Central memory CD8-positive, alpha-beta T cell (primary cell): ENCODE data around the gene COL6A5.

Source experiments
- ATAC-seq: fragments of 150-1000 bp; cut with Tn5 transposase; replicated peaks from 2 replicates; pipeline ENCODE4 v1.10.0; 2022; ENCODE audit warnings: mild to moderate bottlenecking, moderate FRiP score, moderate number of reproducible peaks; ENCODE audit not compliant: poor library complexity, severe bottlenecking; ENCODE audit errors: extremely low read depth
- DNase-seq, 2 donors: peaks; one replicate each; pipeline ENCODE4 v3.0.0; 2021; ENCODE audit warnings: low spot score in 2 of 2
- H3K27ac Mint-ChIP-seq: one replicate; pipeline ENCODE4 v1.8.0; 2022; ENCODE audit warnings: low read depth, mild to moderate bottlenecking, moderate library complexity, mixed read lengths
- H3K27me3 Mint-ChIP-seq: one replicate; pipeline ENCODE4 v1.8.0; 2022; ENCODE audit warnings: mixed read lengths
- H3K36me3 Mint-ChIP-seq: one replicate; pipeline ENCODE4 v1.8.0; 2022; ENCODE audit warnings: mild to moderate bottlenecking, moderate library complexity, mixed read lengths; ENCODE audit not compliant: insufficient read depth
- H3K4me1 Mint-ChIP-seq: one replicate; pipeline ENCODE4 v1.8.0; 2022; ENCODE audit warnings: mixed read lengths
- H3K4me3 Mint-ChIP-seq: one replicate; pipeline ENCODE4 v1.8.0; 2022; ENCODE audit warnings: mild to moderate bottlenecking, moderate library complexity, mixed read lengths
- H3K9me3 Mint-ChIP-seq: one replicate; pipeline ENCODE4 v1.8.0; 2022; ENCODE audit warnings: mixed read lengths

COL6A5 gene

DNA sequence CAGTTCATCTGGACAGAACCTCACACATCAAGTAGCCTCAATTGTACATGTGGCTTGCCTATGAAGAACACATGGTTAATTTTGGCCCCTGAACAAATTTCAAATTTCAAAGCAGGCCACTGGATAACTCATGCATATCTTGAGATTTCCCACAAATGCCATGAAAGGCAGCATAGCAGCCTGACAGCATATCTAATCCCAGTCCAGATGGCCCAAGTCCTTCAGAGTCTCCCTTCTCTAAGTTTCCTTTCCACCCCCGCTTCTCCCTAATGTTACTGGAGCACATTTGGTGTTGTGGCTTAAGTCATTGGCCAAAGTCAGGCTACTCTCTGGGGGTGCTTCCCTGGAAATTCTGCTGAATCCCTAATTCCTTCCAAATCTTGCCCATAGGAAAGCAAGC, 117.7 kb downstream of the COL6A5 start:
- Mint-ChIP-seq H3K27ac (no peak overlapping the region), H3K27me3 (peaks cover 23% of the 10 kb centered on the region), H3K4me3 (no peak overlapping the region), H3K9me3 (peaks cover 5% of the 10 kb centered on the region), H3K4me1 (no peaks in the 10 kb centered on the region), H3K36me3 (no peaks in the 10 kb centered on the region)
- no peak for ATAC-seq
- DNase-seq, result no peak

DNA sequence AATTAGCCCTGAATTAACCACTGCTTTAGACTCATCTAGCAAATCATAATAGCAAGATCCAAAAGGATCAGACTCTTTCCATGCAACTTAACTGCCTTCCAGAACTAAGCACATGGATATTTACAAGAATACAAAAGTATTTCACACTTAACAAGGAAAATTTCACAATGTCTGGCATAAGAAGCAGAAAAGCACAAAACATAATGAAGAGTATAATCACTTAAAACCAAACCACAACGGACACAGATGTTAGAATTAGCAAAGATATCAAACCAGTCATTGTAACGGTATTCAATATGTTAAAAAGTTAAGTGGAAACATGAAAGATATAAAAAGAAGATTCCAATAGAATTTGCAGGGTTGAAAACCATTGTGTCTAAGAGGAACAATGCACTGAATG, 120.0 kb downstream of the COL6A5 start:
- Mint-ChIP-seq H3K27ac (no peak overlapping the region), H3K9me3 (peaks cover 5% of the 10 kb centered on the region), H3K27me3 (peaks cover 39% of the 10 kb centered on the region), H3K4me1 (no peaks in the 10 kb centered on the region), H3K4me3 (no peak overlapping the region), H3K36me3 (no peaks in the 10 kb centered on the region)
- DNase-seq, result no peak
- ATAC-seq, result no peak

DNA sequence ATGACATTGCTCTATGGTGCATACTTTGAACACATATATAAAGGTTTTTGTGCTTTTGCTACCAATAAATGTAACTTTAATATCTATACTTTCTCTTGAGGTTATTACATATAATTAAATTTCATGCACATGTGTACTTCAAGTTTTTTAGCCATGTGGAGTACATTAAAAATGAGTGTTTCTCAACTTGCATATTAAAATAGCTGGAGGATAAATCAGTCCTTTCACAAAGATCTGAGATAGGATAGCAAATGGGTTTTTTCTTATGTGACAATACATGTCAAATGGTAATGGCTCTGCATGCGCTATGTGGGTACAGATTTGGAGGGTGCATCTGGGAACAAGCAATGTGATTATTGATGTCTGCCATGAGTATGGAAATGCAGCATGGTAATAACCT, 122.8 kb downstream of the COL6A5 start:
- no peaks in the 10 kb centered on the region for H3K36me3 Mint-ChIP-seq
- peaks cover 58% of the 10 kb centered on the region for H3K27me3 Mint-ChIP-seq
- peaks cover 11% of the 10 kb centered on the region for H3K9me3 Mint-ChIP-seq
- ATAC-seq (no peak), DNase-seq (no peak)
- H3K4me3 Mint-ChIP-seq, result no peak overlapping the region
- H3K4me1 Mint-ChIP-seq, result no peaks in the 10 kb centered on the region
- H3K27ac Mint-ChIP-seq, result no peak overlapping the region

DNA sequence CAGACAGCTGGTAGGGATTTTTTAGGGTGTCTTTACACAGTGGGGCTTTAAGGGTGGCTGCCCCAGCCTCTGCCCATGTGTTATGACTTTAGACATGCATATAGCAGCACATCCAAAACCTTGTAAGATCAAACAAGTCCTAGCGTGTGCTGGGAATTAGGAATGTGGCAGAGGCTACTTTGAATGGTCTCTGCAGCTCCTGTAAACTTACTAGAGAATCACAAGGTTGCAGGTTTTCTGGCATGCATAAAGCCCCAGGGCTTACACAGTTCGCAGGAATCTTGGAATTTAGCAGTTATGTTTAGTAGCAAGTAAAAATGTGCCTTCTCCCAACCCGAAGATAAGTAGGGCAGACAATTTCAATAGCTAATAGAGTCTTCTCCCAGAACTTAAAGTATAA, 124.7 kb downstream of the COL6A5 start:
- no peak for ATAC-seq
- Mint-ChIP-seq H3K27me3 (peaks cover 60% of the 10 kb centered on the region), H3K27ac (no peak overlapping the region), H3K36me3 (no peaks in the 10 kb centered on the region), H3K4me1 (no peaks in the 10 kb centered on the region), H3K9me3 (peaks cover 7% of the 10 kb centered on the region), H3K4me3 (no peak overlapping the region)
- no peak for DNase-seq

DNA sequence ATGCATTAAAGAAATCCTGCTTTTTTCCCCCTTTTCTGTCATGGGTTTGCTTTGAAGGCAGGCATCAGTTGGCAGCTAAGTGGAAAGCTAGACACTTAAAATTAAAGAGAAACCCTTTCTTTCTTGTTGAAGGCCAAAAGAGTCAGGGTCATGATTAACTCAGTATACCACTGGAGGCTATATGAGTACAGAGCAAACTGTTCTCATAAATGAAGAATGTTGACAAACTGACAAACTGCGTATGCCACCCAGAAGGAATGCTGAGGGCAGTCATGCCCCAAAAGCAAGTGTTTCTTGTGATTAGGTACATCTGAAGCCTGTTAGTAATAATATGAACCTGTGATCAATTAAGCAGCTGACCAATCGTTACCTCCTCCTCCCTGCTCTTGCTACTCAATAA, 127.9 kb downstream of the COL6A5 start:
- no peak overlapping the region for H3K27ac Mint-ChIP-seq
- no peaks in the 10 kb centered on the region for H3K36me3 Mint-ChIP-seq
- H3K27me3 Mint-ChIP-seq, result peaks cover 47% of the 10 kb centered on the region
- DNase-seq (no peak), ATAC-seq (no peak)
- no peak overlapping the region for H3K4me3 Mint-ChIP-seq
- peaks cover 6% of the 10 kb centered on the region for H3K9me3 Mint-ChIP-seq
- H3K4me1 Mint-ChIP-seq, result no peaks in the 10 kb centered on the region

DNA sequence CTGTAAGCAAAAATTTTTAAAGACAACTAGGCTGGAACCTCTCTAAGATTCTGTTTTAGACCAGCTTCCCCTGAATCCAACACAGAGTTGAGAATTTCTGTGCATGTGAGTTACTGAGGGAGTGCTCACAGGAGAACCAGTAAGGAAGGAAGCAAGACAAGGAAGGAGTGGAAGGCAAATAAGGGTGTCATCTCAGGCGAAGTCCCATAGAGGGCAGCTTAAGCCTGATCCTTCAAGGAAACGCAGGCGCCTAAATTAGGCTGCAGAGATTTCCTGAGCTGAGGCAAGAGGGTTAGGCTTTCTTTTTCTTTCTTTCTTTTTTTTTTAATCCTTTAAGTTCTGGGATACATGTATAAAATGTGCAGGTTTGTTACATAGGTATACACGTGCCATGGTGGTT, 135.3 kb downstream of the COL6A5 start:
- no peak overlapping the region for H3K27ac Mint-ChIP-seq
- no peaks in the 10 kb centered on the region for H3K4me1 Mint-ChIP-seq
- ATAC-seq (no peak), DNase-seq (no peak)
- peaks cover 6% of the 10 kb centered on the region for H3K9me3 Mint-ChIP-seq
- peaks cover 25% of the 10 kb centered on the region for H3K27me3 Mint-ChIP-seq
- peaks cover 1% of the 10 kb centered on the region for H3K36me3 Mint-ChIP-seq
- no peak overlapping the region for H3K4me3 Mint-ChIP-seq

DNA sequence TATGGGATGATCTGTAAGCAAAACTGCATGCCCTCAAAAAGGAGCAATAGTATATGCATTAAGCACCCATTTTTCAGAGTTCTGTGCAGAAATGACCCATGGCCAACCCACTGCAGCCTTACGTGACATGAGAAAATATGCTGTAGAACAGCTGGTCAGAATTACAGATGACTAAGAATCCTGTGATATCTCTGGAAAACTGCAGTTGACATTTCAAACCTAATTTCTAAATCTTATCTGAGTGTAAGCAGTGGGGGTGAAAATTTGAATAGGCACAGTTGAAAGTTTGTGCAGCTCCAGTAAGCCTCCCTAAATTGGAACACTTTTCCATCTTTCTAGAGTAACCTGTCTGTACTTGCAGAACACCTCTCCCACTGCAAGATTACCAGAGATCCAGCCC, 142.8 kb downstream of the COL6A5 start:
- Mint-ChIP-seq H3K4me1 (no peaks in the 10 kb centered on the region), H3K27me3 (peaks cover 16% of the 10 kb centered on the region), H3K36me3 (peaks cover 1% of the 10 kb centered on the region), H3K4me3 (no peak overlapping the region), H3K9me3 (no peaks in the 10 kb centered on the region), H3K27ac (no peak overlapping the region)
- ATAC-seq, result no peak
- no peak for DNase-seq

DNA sequence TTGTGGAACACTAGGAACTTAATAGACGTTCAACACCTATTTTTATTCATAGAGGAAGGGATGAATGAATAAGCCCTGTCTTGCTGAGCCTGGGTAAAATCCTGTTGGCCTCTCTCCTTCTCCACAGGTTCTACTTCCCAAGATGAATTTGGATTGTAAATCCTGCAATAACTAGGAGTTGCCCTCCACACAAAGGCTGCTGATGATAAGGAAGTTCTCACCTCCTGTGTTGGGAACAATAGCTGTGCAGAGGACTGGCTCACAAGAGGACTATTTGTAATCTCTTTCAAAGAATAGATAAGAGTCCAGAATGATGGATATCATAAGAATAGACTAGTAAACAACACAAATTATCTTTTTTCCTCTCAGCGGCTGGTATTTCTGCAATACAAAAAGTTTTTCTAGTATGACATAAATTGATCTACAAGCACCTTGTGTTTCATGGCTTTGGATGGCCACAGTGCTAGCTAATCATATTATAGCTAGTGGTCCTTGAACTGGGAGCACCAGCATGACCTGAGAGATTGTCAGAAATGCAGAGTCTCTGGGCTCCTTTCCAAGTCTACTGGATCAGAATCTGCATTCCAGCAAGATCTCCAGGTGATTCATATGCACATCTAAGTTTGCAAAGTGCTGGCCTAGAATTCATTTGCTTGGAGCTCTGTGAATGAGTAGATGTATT, 143.4 kb downstream of the COL6A5 start:
- Mint-ChIP-seq H3K9me3 (no peaks in the 10 kb centered on the region), H3K4me1 (no peaks in the 10 kb centered on the region), H3K27ac (no peak overlapping the region), H3K36me3 (peaks cover 1% of the 10 kb centered on the region), H3K27me3 (peaks cover 11% of the 10 kb centered on the region), H3K4me3 (no peak overlapping the region)
- ATAC-seq, result no peak
- no peak for DNase-seq

DNA sequence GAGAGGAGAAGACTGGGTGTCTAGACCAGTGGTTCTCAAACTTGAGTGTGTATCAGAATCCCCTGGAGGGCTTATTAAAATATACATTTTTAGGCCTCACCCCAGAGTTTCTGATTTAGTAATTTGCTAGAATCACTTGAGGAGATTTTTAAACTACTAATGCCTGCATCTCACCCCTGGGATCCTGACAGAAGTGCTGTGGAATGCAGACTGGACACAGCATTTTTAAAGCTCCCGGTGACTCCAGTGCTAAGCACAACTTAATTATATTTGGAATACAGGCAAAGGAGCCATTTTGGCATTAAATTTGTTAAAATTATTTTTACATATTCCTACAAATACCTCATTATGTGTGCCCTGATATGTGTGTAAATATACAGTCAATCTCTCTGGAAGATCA, 144.8 kb downstream of the COL6A5 start:
- Mint-ChIP-seq H3K36me3 (peaks cover 1% of the 10 kb centered on the region), H3K4me3 (no peak overlapping the region), H3K27ac (no peak overlapping the region), H3K9me3 (no peaks in the 10 kb centered on the region), H3K4me1 (no peaks in the 10 kb centered on the region), H3K27me3 (peaks cover 11% of the 10 kb centered on the region)
- DNase-seq (no peak), ATAC-seq (no peak)

DNA sequence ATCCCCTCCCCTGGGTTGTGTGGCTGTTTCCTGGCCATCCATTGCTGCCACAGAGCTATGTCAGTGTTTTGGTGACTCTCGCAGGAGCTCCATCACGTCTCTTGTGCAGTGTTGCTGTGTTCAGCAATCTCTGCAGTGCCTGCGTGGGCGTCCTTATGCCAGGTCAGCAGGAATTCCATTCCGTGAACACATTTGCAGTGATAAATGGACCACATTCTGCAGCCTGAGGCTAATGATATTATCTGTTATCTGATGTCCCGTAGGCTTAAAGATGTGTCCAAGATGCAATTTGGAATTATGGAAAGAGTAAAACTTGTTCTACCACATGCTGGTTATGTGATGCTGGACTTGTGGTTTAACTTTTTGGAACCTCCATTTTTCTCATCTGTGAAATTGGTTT, 146.0 kb downstream of the COL6A5 start:
- H3K27ac Mint-ChIP-seq, result no peak overlapping the region
- H3K4me1 Mint-ChIP-seq, result no peaks in the 10 kb centered on the region
- H3K4me3 Mint-ChIP-seq, result no peak overlapping the region
- DNase-seq (no peak), ATAC-seq (no peak)
- H3K27me3 Mint-ChIP-seq, result peaks cover 11% of the 10 kb centered on the region
- no peaks in the 10 kb centered on the region for H3K9me3 Mint-ChIP-seq
- no peaks in the 10 kb centered on the region for H3K36me3 Mint-ChIP-seq

DNA sequence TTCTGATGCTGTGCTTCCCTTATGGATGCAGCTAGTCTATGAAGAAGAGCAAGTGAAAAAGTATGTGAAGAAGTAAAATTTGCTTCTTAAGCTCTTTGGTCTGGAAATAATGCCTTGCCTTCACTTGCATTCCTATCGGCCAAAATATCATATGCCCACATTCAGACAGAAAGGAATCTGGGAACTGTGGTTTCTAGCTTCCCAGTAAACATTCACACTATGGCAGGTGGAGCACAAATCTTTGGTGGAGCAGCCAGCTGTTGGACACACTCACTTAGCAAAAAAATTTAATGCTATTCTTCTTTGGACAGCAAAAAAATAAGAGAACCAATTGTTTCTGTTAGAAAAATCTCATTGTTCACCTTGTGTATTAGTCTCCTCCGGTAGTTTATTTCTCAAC, 159.2 kb downstream of the COL6A5 start:
- no peak overlapping the region for H3K27ac Mint-ChIP-seq
- H3K27me3 Mint-ChIP-seq, result peaks cover 49% of the 10 kb centered on the region
- DNase-seq, result no peak
- H3K4me3 Mint-ChIP-seq, result no peak overlapping the region
- no peaks in the 10 kb centered on the region for H3K4me1 Mint-ChIP-seq
- H3K9me3 Mint-ChIP-seq, result no peaks in the 10 kb centered on the region
- no peaks in the 10 kb centered on the region for H3K36me3 Mint-ChIP-seq
- ATAC-seq, result no peak

DNA sequence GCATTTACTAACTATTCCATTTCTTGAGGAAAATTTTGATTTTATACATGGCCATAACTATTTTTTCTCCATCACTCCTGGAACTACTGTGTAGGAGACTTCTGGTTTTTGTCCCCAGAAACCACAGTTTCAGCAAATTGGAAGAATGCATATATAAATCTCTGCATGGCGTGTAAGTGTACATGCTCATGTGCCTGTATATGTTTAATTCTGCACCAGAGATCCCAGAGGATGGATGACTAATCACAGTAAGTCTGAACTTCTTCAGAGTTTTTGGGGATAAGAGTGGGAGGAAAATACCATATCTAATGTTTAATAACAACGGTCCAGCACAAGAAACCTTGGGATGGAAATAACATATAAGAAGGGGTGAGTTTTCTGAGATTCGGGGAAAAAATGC, 160.6 kb downstream of the COL6A5 start:
- H3K36me3 Mint-ChIP-seq, result no peaks in the 10 kb centered on the region
- H3K4me1 Mint-ChIP-seq, result no peaks in the 10 kb centered on the region
- no peak overlapping the region for H3K27ac Mint-ChIP-seq
- H3K27me3 Mint-ChIP-seq, result peaks cover 58% of the 10 kb centered on the region
- ATAC-seq, result no peak
- H3K4me3 Mint-ChIP-seq, result no peak overlapping the region
- H3K9me3 Mint-ChIP-seq, result no peaks in the 10 kb centered on the region
- DNase-seq, result no peak

DNA sequence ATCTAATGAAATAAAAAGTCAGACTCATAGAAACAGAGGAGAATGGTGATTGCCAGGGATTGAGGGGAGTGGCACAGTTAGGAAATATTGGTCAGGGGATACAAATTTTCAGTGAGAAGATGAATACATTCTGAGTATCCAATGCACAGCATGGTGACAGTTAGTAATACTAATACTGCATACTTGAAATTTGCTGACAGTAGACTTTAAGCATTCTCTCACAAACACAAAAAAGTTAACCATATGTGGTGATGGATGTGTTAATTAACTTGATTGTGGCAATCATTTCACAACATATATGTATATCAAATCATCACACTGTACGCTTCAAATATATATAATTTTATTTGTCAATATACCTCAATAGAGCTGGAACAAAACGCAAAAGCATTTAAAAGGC, 162.3 kb downstream of the COL6A5 start:
- peaks cover 75% of the 10 kb centered on the region for H3K27me3 Mint-ChIP-seq
- no peaks in the 10 kb centered on the region for H3K36me3 Mint-ChIP-seq
- H3K9me3 Mint-ChIP-seq, result peaks cover 5% of the 10 kb centered on the region
- no peak for DNase-seq
- no peaks in the 10 kb centered on the region for H3K4me1 Mint-ChIP-seq
- H3K4me3 Mint-ChIP-seq, result no peak overlapping the region
- no peak overlapping the region for H3K27ac Mint-ChIP-seq
- no peak for ATAC-seq

DNA sequence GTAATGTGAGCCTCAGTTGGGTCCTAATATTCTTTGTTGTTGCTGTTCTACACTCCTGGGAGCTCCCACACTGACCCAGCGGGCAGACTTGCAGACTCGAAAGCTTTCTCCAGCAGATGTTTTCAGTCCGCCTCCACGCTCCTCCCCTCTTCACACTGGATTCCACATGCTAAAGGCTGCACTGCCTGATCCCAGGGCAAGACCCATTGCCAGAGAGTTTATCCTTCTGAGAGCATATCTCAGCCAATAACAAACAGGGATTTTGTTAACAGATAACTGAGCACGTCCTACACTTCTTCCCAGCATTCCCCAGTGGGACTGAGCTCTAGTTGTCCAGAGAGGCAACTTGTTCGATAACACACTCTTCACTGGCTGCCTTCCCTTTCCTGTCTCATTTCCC, 163.5 kb downstream of the COL6A5 start:
- DNase-seq, result no peak
- Mint-ChIP-seq H3K9me3 (peaks cover 5% of the 10 kb centered on the region), H3K27ac (no peak overlapping the region), H3K27me3 (peaks cover 68% of the 10 kb centered on the region), H3K4me3 (no peak overlapping the region), H3K36me3 (no peaks in the 10 kb centered on the region), H3K4me1 (no peaks in the 10 kb centered on the region)
- no peak for ATAC-seq
